ENCODE results near the gene DYTN. TPM values are rescaled to one million over a fixed set of nuclear protein-coding genes. Genes with fewer than 3 reads are reported as not detected.

DYTN gene, protein sequence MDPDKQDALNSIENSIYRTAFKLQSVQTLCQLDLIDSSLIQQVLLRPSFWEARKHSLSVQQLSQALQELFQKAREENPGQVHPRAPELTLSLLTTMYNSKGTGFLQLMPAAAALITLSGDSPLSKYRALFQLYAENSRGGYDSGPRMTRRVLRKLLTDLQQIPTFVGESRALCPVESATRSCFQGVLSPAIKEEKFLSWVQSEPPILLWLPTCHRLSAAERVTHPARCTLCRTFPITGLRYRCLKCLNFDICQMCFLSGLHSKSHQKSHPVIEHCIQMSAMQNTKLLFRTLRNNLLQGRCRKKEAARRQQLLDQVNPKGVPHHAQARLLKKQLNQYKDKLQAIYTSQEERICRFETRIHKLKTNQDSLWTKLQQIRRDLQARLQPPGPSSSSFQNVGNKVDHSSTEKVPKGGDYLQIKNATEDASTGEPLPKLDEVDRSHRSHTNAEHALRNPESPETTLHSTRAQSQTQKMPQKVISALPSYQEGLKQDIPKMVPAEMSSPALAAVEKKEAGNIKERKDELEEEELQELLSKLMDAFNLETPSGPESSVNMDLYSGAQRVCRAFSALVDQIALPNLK
- not detected in 2 replicates for total RNA-seq

GRCh38 chr2:206718296-206718695 lies at the start of gene DYTN:
Gene DYTN, minus strand, starts transcription at chr2:206718396. Its CDS starts 117 bp downstream, at chr2:206718279.

DNA sequence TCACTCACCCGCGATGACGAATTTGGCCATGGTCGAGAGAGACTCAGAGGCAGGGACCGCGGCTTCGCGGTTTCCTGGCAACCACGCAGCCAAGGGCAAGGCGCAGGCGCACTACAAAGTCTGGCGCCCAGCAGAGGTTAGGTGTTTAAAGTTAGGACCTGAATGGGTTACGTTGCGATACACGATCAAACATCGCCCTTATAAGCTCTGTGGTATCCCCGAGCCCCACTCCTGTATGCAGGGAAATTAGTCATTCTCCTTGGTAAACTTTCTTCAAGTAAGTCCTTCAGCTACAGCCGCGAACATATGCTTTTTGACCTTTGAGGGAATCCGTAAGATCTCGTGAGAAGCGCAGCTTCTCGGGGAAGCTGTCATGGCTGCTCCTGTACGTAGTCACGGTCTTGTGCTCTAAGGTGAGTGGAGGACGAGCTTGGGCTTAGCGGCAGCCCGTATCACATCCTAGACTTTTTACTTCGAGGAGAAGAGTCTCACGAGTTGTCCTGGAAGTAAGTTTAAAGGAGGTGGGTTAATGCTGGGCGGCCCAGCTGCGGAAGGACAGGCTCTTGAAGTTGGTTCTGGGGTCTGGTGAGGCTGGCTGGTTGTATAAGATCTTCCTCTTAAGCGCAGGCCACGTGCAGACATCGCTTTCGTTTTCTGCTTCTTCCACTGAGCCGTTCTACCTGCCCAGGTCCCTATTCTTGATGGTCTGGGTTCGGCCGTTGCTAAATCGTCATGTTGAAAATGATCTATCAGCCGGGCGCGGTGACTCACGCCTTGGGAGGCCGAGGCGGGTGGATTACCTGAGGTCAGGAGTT lies 47.3 kb upstream of the DYTN start, which contains the start of the genes FASTKD2 and MDH1B:
Gene FASTKD2, plus strand, starts transcription at position 365 of the 815 bp plus-strand sequence. CDS start 1,088 bp downstream, outside the sequence.
Gene MDH1B, minus strand, starts transcription at position 87 of the 815 bp plus-strand sequence. Its CDS starts 57 bp downstream, at position 30.

DNA sequence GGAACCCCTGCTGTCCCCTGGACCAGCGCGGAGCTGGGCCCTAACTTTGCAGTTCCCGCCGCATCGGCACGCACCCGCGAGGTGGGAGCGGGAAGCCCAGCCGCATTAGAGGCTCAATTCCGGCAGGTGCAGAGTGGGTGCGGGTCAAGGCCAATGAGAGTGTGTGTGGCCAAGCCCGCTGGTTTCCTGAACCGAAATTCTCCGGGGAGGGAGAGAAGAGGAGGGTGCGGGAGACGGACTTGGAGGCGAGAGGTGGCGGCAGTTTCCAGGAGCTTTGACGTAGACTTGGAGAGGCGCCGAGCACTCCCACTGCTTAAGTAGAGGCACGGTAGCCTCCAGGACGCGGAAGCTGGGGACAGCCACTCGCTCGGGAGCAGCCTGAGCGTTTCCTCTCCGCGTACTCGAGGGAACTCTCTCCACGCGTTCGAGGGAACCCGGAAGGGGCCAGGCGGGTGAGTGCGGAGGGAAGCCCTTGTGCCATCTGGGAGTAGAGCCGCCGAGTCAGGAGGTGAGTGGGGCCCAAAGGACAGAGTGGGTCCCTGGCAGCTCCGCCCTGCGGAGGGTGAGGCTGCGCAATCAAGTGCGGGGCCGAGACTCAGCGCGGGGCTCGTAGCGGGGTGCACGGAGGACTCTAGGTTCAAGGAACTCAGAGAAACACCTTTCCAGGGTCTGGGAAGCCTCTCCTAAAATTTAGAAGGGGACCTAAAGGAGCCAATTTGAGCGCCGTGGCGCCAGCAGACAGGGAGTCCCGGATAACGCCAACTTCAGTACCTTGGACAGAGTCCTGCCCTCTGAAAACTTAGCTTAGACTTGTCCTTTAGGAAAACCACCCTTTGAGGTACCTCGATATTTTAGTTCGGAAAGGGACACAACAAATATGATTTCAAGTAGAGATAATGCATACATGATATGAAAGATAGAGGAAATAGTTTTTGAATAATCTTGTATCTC lies 75.8 kb downstream of the DYTN start, which contains the start of gene FAM237A:
Gene FAM237A, plus strand, starts transcription at position 413 of the 951 bp plus-strand sequence. CDS start 1,750 bp downstream, outside the sequence.

Other genes with a start within 250 kb of the DYTN start
- not detected in 2 replicates for gene FAM237A, start 75.9 kb downstream of the DYTN start, total RNA-seq
- gene MDH1B, start 46.9 kb upstream of the DYTN start, total RNA-seq = 0.99 and 1.2 TPM in 2 replicates
- 46.6 and 55.6 TPM in 2 replicates for gene FASTKD2, start 47.2 kb upstream of the DYTN start, total RNA-seq
- gene CPO, start 221.1 kb upstream of the DYTN start, total RNA-seq = 0.17 TPM in 1 of 2 replicates, not detected in the other